Neuron (in vitro differentiated cells): ENCODE data around the gene INO80D.
"Not testable (repeated sequence)": the region's sequence is repeated elsewhere in the genome, so short reads cannot be mapped to it uniquely, and the experiment has no call there.

Experiments used
- H2AFZ ChIP-seq: one replicate; pipeline ENCODE4 v1.6.1; 2013; ENCODE audit warnings: low read depth, mild to moderate bottlenecking, inconsistent platforms, low read length, moderate library complexity
- H3K27me3 ChIP-seq: one replicate; pipeline ENCODE4 v1.6.1; 2013; ENCODE audit warnings: low read length; ENCODE audit not compliant: insufficient read depth
- H3K36me3 ChIP-seq: one replicate; pipeline ENCODE4 v1.6.1; 2013; ENCODE audit warnings: low read length; ENCODE audit not compliant: insufficient read depth
- H3K4me1 ChIP-seq: one replicate; pipeline ENCODE4 v1.6.1; 2013; ENCODE audit warnings: low read length; ENCODE audit not compliant: insufficient read depth
- H3K4me3 ChIP-seq: 2 replicates; pipeline ENCODE4 v1.5.1; 2013; ENCODE audit warnings: mild to moderate bottlenecking, low read length, moderate library complexity
- H3K9me3 ChIP-seq: one replicate; pipeline ENCODE4 v1.6.1; 2013; ENCODE audit warnings: low read length

INO80D gene

GRCh38 chr2:205998583-205998982 is 87.4 kb downstream of the INO80D start:
- Histone ChIP-seq H3K27me3 (no peaks in the 10 kb centered on the region), H3K4me3 (no peak overlapping the region), H3K36me3 (peaks cover 22% of the 10 kb centered on the region), H3K9me3 (no peaks in the 10 kb centered on the region), H3K4me1 (peaks cover 5% of the 10 kb centered on the region), H2AFZ (no peak overlapping the region)

- no peaks in the 10 kb centered on the region for H3K4me1 ChIP-seq
- H3K27me3 ChIP-seq = no peaks in the 10 kb centered on the region
- H3K9me3 ChIP-seq = peaks cover 3% of the 10 kb centered on the region
- H3K4me3 ChIP-seq = no peak overlapping the region
- H3K36me3 ChIP-seq = peaks cover 17% of the 10 kb centered on the region
- no peak overlapping the region for H2AFZ ChIP-seq
Measured at GRCh38 chr2:205996161-205996560, 89.8 kb downstream of the INO80D start.

GRCh38 chr2:205995260-205995659 is 90.7 kb downstream of the INO80D start:
- Histone ChIP-seq H3K9me3 (peaks cover 3% of the 10 kb centered on the region), H3K4me1 (no peaks in the 10 kb centered on the region), H3K4me3 (no peak overlapping the region), H2AFZ (no peak overlapping the region), H3K27me3 (no peaks in the 10 kb centered on the region), H3K36me3 (peaks cover 16% of the 10 kb centered on the region)

GRCh38 chr2:205994344-205994743 is 91.6 kb downstream of the INO80D start:
- H3K4me3 ChIP-seq = no peak overlapping the region
- H3K27me3 ChIP-seq = no peaks in the 10 kb centered on the region

GRCh38 chr2:205990104-205990503 is 95.9 kb downstream of the INO80D start:
- no peak overlapping the region for H2AFZ ChIP-seq
- H3K9me3 ChIP-seq = peaks cover 3% of the 10 kb centered on the region
- no peaks in the 10 kb centered on the region for H3K36me3 ChIP-seq
- no peaks in the 10 kb centered on the region for H3K27me3 ChIP-seq
- H3K4me3 ChIP-seq = no peak overlapping the region
- H3K4me1 ChIP-seq = no peaks in the 10 kb centered on the region

More at GRCh38 chr2:205994344-205994743, 91.6 kb downstream of the INO80D start:
- Histone ChIP-seq H3K36me3 (peaks cover 12% of the 10 kb centered on the region), H3K4me1 (no peaks in the 10 kb centered on the region), H2AFZ (no peak overlapping the region), H3K9me3 (peaks cover 3% of the 10 kb centered on the region)

GRCh38 chr2:205989271-205990071 is 96.5 kb downstream of the INO80D start:
- H2AFZ ChIP-seq = no peak overlapping the region
- no peaks in the 10 kb centered on the region for H3K4me1 ChIP-seq
- H3K4me3 ChIP-seq = no peak overlapping the region
- H3K27me3 ChIP-seq = no peaks in the 10 kb centered on the region
- peaks cover 3% of the 10 kb centered on the region for H3K9me3 ChIP-seq
- H3K36me3 ChIP-seq = no peaks in the 10 kb centered on the region

GRCh38 chr2:205988681-205989080 is 97.3 kb downstream of the INO80D start:
- H2AFZ ChIP-seq, H3K36me3 ChIP-seq, H3K4me1 ChIP-seq, H3K27me3 ChIP-seq, H3K4me3 ChIP-seq, H3K9me3 ChIP-seq: not testable (repeated sequence)

GRCh38 chr2:205988274-205988673 is 97.7 kb downstream of the INO80D start:
- no peaks in the 10 kb centered on the region for H3K27me3 ChIP-seq
- no peak overlapping the region for H3K4me3 ChIP-seq
- peaks cover 3% of the 10 kb centered on the region for H3K9me3 ChIP-seq
- no peaks in the 10 kb centered on the region for H3K36me3 ChIP-seq
- no peaks in the 10 kb centered on the region for H3K4me1 ChIP-seq
- no peak overlapping the region for H2AFZ ChIP-seq

GRCh38 chr2:205986334-205986733 is 99.6 kb downstream of the INO80D start:
- H3K36me3 ChIP-seq, H2AFZ ChIP-seq, H3K4me3 ChIP-seq, H3K4me1 ChIP-seq, H3K27me3 ChIP-seq, H3K9me3 ChIP-seq: not testable (repeated sequence)

- H3K27me3 ChIP-seq = no peaks in the 10 kb centered on the region
- no peak overlapping the region for H3K4me3 ChIP-seq
- no peaks in the 10 kb centered on the region for H3K4me1 ChIP-seq
- no peaks in the 10 kb centered on the region for H3K9me3 ChIP-seq
- H3K36me3 ChIP-seq = no peaks in the 10 kb centered on the region
- H2AFZ ChIP-seq = no peak overlapping the region
Measured at GRCh38 chr2:205984381-205984780, 101.6 kb downstream of the INO80D start.

GRCh38 chr2:205982776-205983327 is 103.1 kb downstream of the INO80D start:
- Histone ChIP-seq H3K4me1 (no peaks in the 10 kb centered on the region), H3K27me3 (no peaks in the 10 kb centered on the region), H3K9me3 (no peaks in the 10 kb centered on the region), H3K36me3 (no peaks in the 10 kb centered on the region), H3K4me3 (no peak overlapping the region), H2AFZ (no peak overlapping the region)

- not testable (repeated sequence) for H3K9me3 ChIP-seq, H2AFZ ChIP-seq, H3K36me3 ChIP-seq, H3K4me1 ChIP-seq, H3K27me3 ChIP-seq, H3K4me3 ChIP-seq
Measured at GRCh38 chr2:205978728-205979127, 107.2 kb downstream of the INO80D start.

GRCh38 chr2:205977699-205978098 is 108.3 kb downstream of the INO80D start:
- not testable (repeated sequence) for H3K27me3 ChIP-seq, H3K9me3 ChIP-seq, H3K36me3 ChIP-seq, H3K4me3 ChIP-seq, H2AFZ ChIP-seq, H3K4me1 ChIP-seq
